Astrocyte of the cerebellum (primary cell): Measurements from ENCODE around the gene CDK3.

Experiments used
- DNase-seq: peaks from one replicate; pipeline ENCODE4 v3.0.0-alpha.2; 2011; ENCODE audit warnings: low read depth
- H3K4me3 ChIP-seq: 2 replicates; pipeline ENCODE4 v1.5.1; 2011; ENCODE audit warnings: mild to moderate bottlenecking, low read depth, low read length, moderate library complexity
- in situ Hi-C: cut with HindIII; loops from 2 replicates; pipeline ENCODE4 v1.10.0; 2017; ENCODE audit warnings: low sequenced_read_pairs
- TF ChIP-seq, protein P1 (sequence below): IDR thresholded peaks from 2 replicates; pipeline ENCODE4 v1.5.1; 2012; ENCODE audit warnings: low read length, low read depth, moderate library complexity, mild to moderate bottlenecking; ENCODE audit errors: missing control alignments

Gene CDK3

GRCh38 chr17:76022285-76022684, 21.6 kb downstream of the CDK3 start:
- in situ Hi-C loops, result no loop called here
- TF ChIP-seq, protein P1, sequence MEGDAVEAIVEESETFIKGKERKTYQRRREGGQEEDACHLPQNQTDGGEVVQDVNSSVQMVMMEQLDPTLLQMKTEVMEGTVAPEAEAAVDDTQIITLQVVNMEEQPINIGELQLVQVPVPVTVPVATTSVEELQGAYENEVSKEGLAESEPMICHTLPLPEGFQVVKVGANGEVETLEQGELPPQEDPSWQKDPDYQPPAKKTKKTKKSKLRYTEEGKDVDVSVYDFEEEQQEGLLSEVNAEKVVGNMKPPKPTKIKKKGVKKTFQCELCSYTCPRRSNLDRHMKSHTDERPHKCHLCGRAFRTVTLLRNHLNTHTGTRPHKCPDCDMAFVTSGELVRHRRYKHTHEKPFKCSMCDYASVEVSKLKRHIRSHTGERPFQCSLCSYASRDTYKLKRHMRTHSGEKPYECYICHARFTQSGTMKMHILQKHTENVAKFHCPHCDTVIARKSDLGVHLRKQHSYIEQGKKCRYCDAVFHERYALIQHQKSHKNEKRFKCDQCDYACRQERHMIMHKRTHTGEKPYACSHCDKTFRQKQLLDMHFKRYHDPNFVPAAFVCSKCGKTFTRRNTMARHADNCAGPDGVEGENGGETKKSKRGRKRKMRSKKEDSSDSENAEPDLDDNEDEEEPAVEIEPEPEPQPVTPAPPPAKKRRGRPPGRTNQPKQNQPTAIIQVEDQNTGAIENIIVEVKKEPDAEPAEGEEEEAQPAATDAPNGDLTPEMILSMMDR, result no peak
- no peak overlapping the region for H3K4me3 ChIP-seq
- no peak for DNase-seq

DNA sequence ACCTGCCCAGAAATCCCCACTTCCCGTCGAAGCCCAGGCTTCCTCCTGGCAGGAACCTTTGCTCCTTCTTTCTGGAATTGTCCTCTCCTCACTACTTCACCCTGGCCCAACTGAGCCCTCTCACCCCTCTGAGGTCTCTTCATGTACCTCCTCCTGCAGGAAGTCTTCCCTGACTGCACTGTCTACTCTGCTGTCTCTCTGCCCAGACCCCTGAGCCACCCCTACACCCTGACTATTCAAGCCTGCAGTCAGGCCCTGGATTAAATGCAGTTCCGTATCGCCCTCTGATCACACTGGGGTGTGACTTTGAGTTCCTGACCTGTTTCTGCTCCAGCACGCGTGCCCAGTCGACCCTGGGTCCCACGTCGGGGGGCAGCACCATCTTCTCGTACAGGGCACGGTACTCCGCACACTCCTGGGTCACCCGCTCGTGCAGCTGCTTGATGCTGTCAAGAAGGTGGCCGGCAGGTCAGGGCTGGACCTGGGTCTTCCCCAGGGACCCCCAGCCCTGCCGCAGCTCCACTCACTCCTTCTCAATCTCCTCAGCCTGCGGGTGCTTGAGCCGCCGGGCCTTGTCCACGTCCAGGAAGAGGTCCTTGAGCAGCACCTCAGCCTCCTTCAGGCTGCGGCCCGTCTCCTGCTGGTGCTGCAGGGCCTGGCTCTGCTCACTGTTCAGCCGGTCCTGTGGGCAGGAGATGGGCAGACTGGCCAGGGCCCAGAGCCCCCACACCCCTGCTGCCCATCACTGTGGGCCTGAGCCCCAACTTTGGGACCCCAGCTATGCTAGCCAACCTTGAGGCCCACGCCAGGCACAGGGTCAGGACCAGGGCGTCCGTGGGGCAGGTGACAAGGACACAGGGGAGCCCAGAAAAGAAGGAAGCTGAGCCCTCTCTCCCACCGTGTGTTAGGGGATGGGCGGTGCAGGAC, 22.6 kb downstream of the CDK3 start:
- TF ChIP-seq, protein P1, result no peak
- H3K4me3 ChIP-seq, result no peak overlapping the region
- no peak for DNase-seq
- in situ Hi-C loops, result no loop called here

GRCh38 chr17:76023900-76024237, 23.2 kb downstream of the CDK3 start:
- no peak for DNase-seq
- H3K4me3 ChIP-seq, result no peak overlapping the region
- TF ChIP-seq, protein P1, result no peak
- in situ Hi-C loops, result no loop called here

- in situ Hi-C loops, result no loop called here
- no peak overlapping the region for H3K4me3 ChIP-seq
- TF ChIP-seq, protein P1, result no peak
- no peak for DNase-seq
Observed at GRCh38 chr17:76024353-76024752, 23.7 kb downstream of the CDK3 start.

DNA sequence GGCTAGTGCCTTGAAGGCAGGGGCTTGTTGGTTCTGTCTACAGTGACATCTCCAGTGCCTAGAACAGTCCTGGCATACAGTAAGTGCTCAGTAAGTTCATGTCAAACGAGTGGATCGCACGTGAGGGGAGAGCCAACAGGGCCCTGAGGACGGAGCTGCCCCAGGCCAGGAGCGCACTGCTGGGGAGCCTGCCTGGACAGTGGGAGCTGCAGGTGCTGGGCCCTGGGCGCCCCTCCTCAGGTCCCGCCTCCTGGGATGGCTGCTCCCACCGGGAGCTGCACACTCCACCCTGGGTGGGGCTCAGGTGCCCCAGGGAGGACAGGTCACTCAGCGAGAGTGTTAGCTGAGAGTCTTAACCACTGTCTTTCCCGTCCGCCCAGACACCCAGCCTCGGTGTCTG, 24.6 kb downstream of the CDK3 start:
- H3K4me3 ChIP-seq, result no peak overlapping the region
- in situ Hi-C loops, result no loop called here
- DNase-seq, result no peak
- TF ChIP-seq, protein P1, result no peak

GRCh38 chr17:76026714-76027158, 26.1 kb downstream of the CDK3 start:
- H3K4me3 ChIP-seq, result no peak overlapping the region
- TF ChIP-seq, protein P1, result no peak
- in situ Hi-C loops, result no loop called here
- DNase-seq, result no peak
